Measurements from ENCODE around the gene VAMP8.

DNA sequence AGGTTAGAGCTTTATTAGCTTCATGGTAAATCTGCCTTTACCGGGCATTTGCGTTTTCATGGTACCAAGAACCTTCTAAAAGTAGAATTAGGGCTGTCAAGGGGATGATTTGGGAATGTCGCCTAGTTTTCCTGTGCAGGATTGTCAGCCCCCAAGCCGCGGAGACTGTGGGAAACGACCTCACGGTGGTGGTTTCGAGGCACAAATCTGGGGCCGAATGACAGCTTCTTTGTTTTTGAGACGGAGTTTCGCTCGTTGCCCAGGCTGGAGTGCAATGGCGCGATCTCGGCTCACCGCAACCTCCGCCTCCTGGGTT is 38.0 kb downstream of the VAMP8 start:
- TF ChIP-seq, protein P1, sequence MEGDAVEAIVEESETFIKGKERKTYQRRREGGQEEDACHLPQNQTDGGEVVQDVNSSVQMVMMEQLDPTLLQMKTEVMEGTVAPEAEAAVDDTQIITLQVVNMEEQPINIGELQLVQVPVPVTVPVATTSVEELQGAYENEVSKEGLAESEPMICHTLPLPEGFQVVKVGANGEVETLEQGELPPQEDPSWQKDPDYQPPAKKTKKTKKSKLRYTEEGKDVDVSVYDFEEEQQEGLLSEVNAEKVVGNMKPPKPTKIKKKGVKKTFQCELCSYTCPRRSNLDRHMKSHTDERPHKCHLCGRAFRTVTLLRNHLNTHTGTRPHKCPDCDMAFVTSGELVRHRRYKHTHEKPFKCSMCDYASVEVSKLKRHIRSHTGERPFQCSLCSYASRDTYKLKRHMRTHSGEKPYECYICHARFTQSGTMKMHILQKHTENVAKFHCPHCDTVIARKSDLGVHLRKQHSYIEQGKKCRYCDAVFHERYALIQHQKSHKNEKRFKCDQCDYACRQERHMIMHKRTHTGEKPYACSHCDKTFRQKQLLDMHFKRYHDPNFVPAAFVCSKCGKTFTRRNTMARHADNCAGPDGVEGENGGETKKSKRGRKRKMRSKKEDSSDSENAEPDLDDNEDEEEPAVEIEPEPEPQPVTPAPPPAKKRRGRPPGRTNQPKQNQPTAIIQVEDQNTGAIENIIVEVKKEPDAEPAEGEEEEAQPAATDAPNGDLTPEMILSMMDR (conservative IDR thresholded peaks at IDR 0.05 in 1 of 2, IDR thresholded peaks at IDR 0.05 in 1 of 2; ENCODE audit: extremely low read depth in 1 of 2, insufficient read depth in 1 of 2, low read depth in 1 of 2, low read length in 2 of 2): no peak
- TF ChIP-seq EZH2 (IDR thresholded peaks at IDR 0.05; ENCODE audit: borderline replicate concordance, low read length): no peak

All from mammary epithelial cell (primary cell).